SIG-M5 (cell line): ENCODE measurements around the gene BCAS1.

Experiments
- DNase-seq: peaks from one replicate; lab custom pipeline; 2025; lab: John Stamatoyannopoulos, UW

BCAS1 gene

DNA sequence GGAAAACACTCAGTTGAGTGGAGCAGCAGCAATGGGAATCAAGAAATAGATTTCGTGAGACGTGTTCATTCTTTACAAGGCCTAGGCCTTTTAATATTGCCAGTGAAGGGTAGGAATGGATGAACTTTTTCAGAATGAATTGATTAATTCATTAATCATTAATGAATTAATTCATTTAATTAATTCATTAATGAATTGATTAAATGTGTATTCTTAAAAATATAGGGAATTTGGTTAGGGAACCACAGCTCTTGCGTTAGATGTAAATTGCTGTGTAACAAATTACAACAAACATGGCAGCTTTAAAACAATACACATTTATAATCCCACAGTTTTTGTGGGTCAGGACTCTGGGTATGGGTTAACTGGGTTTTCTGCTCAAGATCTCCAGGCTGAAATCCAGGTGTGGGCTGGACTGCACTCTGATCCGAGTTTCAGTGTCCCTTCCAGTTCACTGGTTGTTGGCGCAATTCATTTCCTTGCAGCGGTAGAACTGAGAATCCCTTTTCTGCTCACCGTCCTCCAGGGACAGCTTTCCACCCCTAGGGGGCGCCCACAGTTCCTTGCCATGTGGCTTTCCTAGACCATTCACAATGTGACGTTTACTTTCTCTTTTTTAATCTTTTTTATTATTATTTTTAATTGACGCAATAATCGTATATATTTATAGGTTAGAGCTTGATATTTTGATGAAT lies 32.8 kb upstream of the BCAS1 start:
- no peak for DNase-seq

DNA sequence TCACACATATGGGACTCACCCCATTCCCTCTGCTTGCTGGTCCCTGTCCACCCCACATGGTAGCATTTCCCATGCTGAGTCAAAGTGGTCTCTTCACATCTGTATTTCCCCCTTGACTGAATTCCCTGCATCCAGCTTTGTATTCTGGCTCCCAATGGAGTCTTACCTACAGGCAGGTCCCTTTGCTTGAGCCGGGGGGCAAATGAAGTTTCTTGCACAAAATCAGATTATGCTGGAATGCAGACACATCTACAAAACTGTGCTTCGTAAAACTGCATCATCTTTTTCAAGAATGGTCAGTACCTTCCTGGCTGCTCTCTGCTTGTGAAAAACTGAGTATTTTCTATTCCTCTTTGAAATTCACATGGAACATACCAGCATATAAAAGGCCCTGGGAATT lies 32.1 kb upstream of the BCAS1 start:
- no peak for DNase-seq

DNA sequence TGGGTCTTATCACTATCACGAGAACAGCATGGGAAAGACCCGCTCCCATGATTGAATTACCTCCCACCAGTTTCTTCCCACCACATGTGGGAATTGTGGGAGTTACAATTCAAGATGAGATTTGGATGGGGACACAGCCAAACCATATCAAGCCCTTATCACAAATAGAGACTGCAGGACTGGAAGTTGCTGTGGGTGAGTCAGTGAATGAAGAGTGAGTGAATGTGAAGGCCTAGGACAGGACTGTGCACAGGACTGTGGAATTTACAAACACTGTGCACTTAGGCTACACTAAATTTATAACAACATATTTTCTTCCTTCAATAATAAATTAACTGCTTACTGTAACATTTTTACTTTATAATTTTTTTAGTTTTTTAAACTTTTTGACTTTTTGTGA lies 30.2 kb upstream of the BCAS1 start:
- no peak for DNase-seq

DNA sequence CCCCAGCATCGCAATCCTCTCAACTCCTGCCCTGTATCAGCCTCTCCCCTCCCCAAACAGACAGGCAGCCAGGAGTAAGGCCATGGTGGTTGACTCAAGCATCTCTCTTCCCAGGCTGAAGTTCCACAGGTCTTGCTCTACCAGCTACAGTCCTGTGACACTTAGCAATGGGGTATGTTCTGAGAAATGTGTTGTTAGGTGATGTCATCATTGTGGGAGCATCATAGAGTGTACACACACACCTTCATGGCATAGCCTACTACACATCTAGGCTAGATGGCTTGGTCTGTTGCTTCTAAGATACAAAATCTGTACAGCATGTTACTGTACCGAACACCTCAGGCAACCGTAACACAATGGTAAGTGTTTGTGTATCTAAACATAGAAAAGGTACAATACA lies 29.5 kb upstream of the BCAS1 start:
- no peak for DNase-seq

DNA sequence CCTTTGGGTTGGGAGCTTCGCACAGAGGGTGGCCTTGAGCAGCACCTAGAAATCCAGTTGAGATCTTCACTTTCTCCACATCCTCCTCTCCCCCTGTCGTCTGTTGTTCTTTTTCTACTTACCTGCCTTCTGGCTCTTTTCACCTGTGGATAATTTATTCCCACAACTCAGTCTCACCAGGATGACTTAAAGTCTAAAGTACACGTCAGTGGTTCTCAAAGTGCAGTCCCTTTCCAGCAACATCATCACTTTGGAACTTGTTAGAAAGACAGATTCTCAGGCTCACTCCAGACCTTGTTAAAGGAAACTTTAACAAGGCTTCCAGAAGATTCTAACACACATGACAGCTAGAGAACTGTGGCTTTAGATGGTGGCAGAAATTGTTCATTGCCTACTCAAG lies 27.7 kb upstream of the BCAS1 start:
- no peak for DNase-seq

DNA sequence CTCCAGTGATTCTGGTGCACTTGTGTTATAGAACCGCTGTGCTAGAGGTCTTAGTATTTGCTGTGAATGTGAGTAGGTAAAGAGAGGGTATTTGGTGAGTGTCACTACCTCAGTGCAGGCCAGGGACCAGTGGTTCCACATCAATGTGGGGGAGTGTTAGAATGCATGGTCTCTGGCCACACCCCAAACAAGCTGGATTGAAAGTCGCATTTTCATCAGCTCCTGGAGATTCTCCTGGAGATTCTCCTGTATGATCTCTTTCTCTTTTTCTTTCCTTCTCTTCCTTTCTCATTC lies 26.8 kb upstream of the BCAS1 start:
- DNase-seq: no peak

DNA sequence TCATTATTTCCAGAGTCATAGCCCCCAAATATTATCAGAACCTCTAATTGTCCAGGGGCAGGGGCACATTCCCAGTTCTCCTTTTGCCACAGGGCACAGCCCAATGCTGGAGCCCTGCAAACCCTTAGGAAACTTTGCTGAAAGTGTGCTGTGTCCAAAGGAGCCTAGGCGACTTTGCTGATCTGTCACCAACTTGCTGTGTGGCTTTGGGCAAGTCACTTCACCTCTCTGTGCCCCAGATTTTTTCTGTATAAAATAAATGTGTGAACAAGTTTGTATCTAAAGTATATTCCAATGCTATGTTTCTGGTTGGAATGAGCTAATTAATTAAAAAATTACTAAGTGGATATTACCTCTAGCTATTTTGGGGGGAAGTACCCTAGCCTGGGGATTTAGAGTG lies 25.4 kb upstream of the BCAS1 start:
- DNase-seq: no peak

DNA sequence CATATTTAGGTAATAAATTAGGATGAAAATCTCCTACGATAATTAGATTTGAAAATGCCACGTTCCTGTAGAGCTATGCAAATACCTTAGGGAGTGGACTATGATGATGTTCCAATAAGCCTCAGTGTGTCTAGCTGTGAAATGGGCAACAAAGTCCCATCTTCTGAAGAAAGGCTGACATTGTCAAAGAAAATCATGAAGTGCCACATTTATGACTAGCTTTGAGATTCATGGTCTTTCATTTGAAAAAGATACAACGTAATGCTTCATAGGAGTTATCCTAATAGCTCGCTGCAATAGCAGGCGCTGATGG lies 23.8 kb upstream of the BCAS1 start:
- no peak for DNase-seq

DNA sequence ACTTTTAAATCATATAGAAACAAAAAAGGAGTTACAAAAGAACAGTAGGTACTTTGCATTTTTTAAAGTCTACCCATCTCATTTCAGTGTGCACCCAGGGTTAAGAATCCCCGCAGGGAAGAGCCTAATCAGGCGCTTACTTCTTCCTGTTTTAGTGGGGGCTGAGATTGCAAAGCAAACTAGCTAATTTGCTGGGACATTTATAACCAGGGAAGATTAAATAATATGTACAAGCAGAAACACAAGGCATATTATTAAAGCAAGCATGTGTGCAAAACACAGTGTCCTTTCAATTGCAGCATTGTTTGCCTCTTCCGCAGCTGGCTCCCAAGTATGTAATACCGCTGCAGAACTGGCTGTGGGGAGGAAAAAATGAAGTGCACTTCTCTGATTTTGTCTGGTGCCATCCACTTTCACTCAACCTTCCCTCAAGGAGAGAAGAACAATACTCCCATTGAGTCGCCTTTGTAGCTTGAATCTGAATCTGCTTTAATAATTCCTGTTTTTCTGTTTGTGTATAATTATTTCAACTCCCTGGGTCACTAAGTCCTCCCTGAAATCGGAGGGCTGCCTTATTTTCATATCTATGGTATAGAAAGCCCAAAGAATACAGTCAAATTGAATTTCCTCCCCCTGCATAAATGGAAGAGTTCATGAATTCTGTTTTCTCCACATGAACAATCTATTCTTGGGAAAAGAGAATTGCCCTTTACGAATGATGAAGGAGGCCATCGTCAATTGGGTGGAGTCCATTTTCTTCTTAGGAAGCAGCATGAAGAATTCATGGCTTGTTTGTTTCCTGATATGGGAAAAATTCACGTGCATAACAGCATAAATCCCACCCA lies 23.3 kb upstream of the BCAS1 start:
- no peak for DNase-seq

DNA sequence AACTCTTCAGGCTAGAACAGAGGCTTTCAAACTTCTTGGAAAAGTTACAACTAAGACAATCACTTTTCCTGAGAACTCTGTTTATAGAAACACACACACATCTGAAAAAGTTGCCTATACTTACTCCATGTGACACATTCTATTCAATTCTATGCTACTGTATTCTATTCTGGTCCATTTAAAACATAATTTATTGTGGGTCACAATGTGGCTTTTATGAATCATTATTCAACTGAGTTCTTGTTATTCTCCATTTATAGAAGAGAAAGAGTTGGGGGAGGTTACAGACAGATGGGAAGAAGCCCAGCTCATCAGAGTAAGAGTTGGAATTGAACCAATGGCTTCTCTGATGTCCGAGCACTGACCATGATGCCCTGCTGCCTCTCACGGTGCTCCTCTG lies 21.6 kb upstream of the BCAS1 start:
- no peak for DNase-seq

DNA sequence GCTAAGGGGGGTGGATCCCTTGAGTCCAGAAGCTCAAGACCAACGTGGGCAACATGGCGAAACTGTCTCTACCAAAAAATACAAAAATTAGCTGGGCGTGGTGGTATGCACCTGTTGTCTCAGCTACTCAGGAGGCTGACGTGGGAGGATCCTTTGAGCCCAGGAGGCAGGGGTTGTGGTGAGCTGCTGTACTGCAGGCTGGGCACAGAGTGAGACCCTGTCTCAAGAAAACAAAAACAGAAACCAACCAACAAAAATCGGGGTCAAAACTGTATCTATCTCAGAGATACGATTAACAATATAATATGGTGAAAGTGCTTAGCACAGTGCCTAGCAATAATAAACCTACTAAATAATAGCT lies 20.7 kb upstream of the BCAS1 start:
- DNase-seq: no peak

DNA sequence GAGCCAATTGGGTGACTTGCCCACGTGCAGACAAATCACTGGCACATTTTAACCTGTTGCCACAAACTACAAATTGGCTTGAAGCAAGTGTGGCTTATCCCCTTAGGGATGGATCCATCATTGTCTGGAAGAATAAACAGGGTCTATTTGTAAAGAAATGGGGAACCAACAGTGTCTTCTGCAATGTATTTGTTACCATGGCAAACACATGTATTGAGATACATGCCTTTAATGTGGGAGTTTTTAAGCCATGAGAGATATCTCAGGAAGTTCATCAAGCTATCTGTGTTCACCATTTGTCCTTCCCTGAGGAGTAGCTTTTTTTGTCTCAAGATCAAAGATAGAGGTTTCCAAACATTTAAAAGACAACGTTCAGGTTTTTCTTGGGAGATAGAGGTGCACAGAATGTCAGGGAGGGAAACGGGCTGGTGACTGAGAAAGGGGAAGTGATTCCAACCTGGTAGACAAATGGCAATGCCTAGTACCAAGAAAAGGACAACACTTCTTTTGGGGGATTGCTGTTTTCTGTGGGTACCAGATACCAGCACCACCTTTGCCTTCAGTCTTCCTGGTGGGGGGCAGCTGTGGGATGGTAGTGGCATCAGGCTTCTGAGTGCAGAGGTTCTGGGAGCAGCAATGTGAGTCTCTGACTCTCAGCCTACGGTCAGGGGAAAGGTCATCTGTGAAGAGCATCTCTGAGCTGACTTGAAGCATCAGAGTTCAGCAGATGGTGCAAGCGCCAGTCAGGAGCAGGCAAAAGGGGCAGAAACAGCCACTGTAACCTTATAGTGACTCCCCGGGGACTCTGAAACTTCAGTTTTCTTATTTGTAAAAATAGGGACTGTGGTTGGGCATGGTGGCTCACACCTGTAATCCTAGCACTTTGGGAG lies 20.1 kb upstream of the BCAS1 start:
- no peak for DNase-seq

DNA sequence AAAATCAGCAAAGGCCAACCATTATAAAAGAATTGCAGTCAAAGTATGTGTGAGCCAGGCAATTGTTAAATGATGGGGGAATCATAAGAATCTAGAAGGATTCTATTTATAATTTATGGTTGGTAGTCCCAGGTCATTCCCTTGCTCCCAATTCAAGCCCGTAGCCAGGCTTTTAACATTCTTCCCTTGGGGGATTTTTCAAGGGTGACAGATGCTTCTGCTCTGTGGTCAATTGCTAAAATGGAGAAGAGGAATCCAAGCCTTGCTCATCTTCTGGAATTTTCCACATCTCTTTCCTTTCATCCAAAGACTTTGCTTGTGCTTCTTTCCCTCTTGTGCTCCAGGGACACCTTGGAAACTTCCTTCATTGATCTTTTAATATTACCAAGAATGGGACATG lies 18.0 kb upstream of the BCAS1 start:
- DNase-seq: no peak

DNA sequence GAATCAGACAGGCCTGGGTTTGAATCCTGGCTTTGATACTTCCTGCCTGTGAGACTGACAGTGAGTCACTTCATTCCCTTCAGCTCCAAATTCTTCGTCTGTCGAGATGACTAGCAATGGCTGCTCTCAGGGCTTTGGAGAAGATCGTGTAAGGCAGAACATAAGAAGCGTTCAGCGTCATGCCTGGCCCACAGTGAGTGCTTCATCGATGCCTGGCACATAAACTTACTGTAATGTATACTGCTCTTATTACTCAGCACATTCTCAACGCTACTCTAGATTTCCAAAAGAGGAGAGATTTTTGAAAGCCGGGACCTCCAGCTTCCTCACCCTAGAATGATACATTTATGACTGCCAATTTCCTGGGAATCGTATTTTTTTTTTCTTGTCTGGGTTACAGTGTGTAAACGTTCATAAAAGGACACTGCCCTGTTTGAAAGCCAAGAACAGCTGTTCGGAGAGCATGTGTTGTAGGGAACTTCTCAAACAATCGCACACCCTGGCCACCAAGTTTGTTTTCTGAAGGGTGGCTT lies 16.2 kb upstream of the BCAS1 start:
- DNase-seq: no peak

DNA sequence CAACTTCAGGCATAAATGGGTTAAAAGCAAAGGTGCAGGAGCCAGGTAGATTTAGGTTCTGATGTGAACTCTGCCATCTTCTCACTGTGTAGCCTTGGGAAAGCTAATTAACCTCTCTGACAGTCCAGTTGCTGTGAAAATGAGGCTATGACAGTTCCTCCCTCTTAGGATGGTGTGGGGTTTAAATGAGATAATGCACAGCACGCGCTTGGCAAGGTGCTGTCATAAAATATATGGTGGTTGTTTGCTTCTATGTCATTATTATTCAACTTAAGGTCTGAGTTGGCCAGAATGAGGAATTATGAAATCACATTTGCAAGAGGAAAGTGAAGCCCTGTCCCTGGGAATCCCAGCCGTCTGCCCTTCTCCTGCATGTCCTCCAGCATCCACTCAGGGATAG lies 15.5 kb upstream of the BCAS1 start:
- no peak for DNase-seq

DNA sequence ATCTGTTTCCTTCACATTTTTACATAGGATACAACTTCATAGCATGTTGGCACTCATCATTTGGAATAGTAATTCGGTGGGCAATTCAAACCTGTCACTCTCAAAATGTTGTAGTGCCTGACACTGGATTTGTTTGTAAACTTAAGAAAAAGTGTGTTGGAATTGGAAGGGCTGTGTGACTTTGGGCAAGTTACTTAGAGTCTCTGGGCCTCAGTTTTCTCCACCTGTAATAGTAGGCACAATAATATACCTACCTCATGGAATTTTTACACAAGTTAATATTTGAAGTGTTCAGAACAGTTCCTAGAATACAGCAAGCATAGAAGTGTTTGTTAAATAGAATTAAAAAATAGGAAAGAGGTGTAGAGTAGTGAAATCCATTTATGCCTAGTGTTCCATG lies 15.0 kb upstream of the BCAS1 start:
- DNase-seq: no peak

DNA sequence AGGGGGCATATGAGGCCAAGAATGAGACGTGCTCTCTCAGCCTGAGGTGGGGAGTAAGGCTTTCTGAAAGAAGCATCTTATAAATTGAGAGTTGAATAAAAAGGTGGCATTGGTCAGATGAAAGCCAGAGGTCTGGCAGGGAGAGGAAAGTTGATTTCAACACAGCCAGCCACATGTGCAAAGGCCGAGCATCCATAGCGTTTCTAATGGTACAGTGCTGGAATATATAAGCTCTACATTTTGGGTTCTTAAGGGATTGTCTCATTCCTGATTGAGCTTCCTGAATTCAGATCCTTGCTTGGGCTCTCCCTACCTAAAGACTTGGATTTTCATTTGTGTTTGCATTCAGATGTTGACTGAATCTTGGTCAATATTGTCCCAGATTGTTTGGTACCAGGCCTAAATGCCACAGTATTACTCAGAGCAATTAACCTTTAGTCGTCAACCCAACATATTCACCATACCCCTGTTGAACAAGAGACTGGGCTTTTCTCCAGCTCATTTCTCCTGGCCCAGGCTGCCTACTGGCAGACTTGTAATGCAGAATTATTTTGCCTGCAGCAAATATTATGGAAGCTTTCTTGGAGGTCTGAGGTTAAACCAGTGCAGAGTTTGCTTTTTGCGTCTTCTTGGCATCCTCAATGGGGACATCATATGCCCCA lies 14.5 kb upstream of the BCAS1 start:
- no peak for DNase-seq

DNA sequence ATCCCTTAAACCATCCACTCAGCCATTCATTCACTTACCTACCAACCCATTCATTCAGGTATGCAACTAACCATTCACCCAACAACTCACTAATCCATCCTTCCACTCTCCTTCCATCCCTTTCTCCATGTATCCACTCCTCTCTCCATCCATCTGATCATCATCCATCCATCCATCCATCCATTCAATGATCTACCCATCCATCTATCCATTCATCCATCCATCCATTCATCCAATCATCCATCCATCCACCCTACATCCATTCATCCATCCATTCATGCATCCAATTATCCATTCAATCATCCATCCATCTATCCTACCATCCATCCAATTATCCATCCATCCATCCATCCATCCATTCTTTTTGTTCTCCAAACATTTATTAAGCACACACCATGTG lies 13.8 kb upstream of the BCAS1 start:
- DNase-seq: no peak

DNA sequence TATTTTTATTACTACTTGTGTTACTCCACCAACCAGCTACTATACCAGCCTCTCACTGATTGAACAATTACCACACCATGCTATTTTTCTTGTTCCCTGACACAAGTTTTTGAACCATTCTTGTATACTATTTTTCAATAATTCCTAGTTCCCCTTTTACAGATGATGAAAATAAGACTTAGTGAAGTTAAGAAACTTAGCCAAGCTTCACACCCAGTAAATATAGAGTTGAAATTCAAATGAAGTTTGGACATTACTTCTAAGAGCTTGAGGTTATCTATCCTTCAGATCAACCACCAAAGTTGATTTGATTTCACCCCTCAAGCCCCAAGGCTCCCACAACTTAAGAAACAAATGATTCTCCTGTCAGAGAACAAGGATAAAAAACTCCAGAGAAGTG lies 13.1 kb upstream of the BCAS1 start:
- DNase-seq: no peak

DNA sequence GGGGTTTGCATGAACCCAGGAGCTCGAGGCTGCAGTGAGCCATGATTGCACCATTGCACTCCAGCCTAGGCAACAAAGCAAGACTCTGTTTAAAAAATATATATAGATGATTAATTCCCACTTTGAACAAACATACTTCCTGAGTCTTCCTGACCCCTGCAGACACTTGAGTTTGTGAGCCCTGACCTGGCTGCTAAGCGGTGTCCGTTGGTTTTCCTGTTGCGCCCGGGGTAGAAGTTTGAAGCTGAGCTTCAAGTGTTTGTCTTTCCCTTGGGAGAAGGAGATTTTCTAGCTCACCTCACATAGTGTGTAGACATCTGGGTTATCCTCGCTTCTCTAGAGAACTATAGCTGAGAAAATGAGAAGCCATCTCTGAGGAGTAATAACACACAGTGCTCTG lies 11.7 kb upstream of the BCAS1 start:
- DNase-seq: no peak

DNA sequence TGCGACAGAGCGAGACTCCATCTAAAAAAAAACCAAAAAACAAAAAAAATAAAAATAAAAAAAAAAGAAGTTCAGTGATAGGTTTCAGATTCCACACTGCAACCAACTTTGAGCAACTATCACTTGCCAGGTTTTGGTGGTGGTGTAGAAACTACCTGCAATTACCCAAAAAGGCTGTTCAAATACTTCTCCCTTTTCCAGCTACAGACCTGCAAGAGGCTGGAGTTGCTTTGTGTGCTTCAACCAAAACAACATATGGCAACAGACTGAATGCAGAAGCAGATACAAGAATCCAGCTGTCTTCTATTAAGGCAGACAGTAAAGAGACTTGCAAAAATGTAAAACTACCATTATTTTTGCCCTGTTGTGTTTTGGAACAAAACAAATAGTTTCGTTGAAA lies 9.3 kb upstream of the BCAS1 start:
- DNase-seq: no peak

DNA sequence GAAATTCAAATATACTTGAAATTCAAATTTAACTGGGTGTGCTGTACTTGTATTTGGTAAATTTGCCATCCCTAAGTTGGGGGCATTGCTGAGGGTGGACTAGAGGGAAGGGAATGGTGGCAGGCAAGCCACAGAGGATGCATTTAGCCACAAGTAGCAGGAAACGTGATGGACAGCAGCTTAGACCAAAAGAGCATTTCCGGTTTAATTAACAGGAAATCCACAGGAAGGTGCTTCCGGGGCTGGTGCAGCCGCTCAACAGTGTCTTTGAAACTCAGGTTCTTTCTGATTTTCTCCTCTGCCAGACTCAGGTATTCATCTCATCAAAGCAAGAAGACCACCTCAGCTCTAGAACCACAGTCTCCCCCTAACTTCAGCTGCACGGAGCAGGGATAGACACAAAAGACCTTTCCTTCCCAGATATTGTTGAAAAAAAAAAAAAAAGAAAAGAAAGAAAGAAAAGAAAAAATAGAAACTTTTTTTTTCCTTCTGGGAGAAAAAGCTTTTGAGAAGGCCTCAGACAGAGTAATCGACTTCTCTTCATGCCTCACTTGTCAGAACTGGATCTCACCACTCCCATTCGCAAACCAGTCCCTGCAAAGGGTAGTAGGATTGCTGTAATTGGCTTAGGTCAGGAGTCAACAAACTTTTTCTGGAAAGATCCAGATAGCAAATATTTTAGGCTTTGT lies 8.0 kb upstream of the BCAS1 start:
- DNase-seq: no peak
